ENCODE data around the gene GNPTG.
"Not testable (repeated sequence)": the region's sequence is repeated elsewhere in the genome, so short reads cannot be mapped to it uniquely, and the experiment has no call there.

Gene GNPTG

DNA sequence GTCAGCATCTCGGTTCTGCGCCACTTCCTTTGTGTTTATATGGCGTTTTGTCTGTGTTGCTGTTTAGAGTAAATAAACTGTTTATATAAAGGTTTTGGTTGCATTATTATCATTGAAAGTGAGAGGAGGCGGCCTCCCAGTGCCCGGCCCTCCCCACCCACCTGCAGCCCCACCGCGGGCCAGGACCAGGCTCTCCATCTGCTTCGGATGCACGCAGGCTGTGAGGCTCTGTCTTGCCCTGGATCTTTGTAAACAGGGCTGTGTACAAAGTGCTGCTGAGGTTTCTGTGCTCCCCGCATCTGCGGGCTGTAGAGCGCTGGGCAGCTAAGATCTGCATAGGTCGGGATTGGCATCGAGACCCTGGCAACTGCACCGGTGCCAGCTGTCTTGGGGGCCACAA is 26.5 kb upstream of the GNPTG start:
- TF ChIP-seq CTCF (conservative IDR thresholded peaks at IDR 0.05; ENCODE audit: low read depth, low read length) = no peak
- no peak for DNase-seq (ENCODE audit: low read depth)
- H3K4me3 ChIP-seq (ENCODE audit: low read depth, low read length) = no peak overlapping the region

DNA sequence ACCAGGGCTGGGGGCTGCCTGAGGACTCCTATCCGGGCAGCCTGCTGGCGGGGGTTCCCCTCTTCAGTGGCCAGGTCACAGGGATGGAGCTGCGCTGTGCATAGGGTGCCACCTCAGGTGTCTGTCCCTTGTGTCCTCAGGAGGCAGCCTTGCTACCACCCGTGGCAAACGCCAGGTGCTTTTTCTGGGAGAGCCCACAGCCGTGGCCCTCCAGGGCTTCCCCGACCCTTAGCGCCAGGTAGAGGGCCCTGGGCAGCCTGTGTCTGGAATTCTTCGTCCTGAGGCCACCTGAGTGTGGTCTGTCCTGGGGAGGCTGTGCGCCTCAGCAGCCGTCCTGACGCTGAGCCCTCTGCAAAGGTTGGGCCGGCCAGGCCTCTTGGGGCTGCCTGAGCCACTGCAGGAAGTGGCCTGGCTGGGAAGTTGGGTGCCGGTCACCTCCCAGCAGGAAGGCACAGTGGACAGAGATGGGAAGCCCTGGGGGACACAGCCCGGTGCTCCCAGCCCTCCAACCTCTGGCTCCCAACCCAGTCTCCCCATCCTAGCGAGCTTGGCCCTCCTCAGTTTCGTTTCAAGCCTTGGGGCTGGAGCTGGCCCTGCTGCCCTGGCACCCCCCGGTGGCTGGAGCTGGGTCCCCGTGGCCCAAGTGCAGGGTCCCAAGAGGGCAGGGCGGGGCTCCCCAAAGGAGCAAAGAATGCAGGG is 25.9 kb upstream of the GNPTG start:
- no peak for DNase-seq (ENCODE audit: low read depth)
- TF ChIP-seq CTCF (conservative IDR thresholded peaks at IDR 0.05; ENCODE audit: low read depth, low read length) = no peak
- H3K4me3 ChIP-seq (ENCODE audit: low read depth, low read length) = no peak overlapping the region

GRCh38 chr16:1326391-1326790 is 25.3 kb upstream of the GNPTG start:
- no peak overlapping the region for H3K4me3 ChIP-seq (ENCODE audit: low read depth, low read length)
- no peak for TF ChIP-seq CTCF (conservative IDR thresholded peaks at IDR 0.05; ENCODE audit: low read depth, low read length)
- no peak for DNase-seq (ENCODE audit: low read depth)

DNA sequence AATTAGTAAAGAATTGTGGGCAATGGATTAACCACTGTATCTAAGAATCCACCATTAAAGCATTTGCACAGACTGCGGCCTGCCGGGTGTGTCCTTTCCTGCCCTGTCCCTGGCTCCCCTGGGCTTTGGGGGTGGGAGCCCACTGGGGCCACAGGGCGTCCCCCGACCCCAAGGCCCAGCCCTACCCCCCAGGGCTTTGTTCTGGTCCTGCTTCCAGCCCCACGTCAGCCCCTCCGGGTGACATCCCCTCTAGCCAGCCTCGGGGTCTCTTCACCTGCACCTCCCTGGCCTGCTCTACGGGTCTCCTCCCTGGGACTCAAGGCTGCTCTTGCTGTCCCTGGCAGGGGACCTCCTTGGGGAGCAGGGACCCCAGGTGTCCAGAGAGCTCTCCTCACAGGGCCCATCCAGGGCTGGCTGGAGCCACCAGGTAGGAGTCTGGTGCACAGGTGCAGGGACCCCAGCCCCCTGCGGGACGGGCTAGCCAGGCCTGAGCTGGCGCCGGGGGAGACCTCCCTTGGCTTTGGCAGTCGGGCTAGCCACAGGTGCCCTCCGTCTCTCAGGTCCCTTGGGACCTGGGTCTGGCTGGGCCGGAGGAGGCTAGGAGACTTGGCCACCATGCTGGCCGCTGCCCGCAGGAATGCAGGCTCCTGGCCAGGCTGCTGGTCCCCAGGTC is 24.6 kb upstream of the GNPTG start:
- H3K4me3 ChIP-seq (ENCODE audit: low read depth, low read length) = no peak overlapping the region
- no peak for TF ChIP-seq CTCF (conservative IDR thresholded peaks at IDR 0.05; ENCODE audit: low read depth, low read length)
- DNase-seq (ENCODE audit: low read depth) = no peak

DNA sequence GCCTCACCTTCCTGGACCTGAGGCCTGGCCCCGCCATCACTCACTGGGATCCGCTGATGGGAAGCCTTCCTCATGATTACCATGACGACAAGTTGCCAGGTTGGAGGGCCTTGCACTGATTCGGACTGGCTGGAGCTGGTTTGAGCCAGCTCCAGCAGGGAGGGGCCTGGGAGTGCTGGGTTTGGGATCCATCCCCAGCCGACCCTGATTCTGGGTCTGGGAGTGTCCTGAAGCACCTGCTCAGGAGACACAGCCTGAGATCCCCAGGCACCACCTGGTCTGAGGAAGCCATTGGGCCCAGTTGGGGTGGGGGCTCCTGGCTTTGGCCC is 24.1 kb upstream of the GNPTG start:
- DNase-seq (ENCODE audit: low read depth) = no peak
- no peak for TF ChIP-seq CTCF (conservative IDR thresholded peaks at IDR 0.05; ENCODE audit: low read depth, low read length)
- H3K4me3 ChIP-seq (ENCODE audit: low read depth, low read length) = no peak overlapping the region

GRCh38 chr16:1328136-1328535 is 23.6 kb upstream of the GNPTG start:
- DNase-seq (ENCODE audit: low read depth); H3K4me3 ChIP-seq (ENCODE audit: low read depth, low read length): not testable (repeated sequence)

DNA sequence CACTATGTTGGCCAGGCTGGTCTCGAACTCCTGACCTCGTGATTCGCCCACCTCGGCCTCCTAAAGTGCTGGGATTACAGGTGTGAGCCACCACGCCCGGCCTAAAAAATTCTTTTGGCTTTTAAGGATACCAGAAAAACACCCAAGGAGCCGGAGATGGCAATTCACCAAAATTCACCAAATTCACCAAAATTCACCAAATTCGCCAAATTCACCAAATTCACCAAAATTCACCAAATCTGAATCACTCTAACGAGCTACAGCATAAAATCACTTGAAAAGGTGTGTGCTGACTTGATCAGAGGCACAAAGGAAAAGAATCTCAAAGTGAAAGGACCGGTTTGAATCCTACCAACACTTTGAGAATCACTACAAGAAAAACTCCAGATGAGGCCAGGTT is 22.8 kb upstream of the GNPTG start:
- not testable (repeated sequence) for H3K4me3 ChIP-seq (ENCODE audit: low read depth, low read length); DNase-seq (ENCODE audit: low read depth)

DNA sequence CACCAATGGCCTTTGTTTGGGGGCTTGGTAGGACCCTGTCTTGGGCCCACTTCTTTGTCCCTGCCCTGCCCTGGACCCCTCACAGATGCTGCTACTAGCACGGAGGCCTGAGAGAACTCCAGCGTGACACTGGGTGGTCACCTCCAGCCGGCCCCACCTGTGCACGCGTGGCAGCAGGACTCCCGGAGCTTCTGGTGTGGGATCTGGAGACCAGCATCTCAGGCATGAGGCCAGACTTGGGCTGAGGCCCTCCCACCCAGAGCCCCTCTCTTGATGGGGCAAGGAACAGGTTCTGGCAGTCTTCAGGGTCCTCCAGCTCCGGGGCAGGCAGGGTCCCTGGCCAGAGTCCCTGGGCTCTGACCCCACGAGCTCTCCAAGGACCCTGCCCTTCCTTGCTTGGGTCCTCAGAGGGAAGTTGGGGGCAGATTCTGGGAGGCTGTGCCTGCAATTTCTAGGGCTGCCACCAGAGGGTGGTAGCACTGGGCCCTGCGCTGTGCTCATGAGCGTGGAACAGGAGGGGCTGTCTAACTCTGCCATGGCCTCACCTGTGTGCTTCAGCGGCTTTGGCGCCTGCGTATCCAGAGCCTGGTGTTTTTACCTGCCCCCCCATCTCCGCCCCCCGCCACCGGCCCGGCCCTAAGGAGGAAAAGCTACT is 21.3 kb upstream of the GNPTG start:
- peak; percentile 58 for TF ChIP-seq CTCF (conservative IDR thresholded peaks at IDR 0.05; ENCODE audit: low read depth, low read length)
- DNase-seq (ENCODE audit: low read depth) = no peak

More for the DNA sequence above, 21.3 kb upstream of the GNPTG start:
- no peak overlapping the region for H3K4me3 ChIP-seq (ENCODE audit: low read depth, low read length)

Measured in choroid plexus epithelial cell (primary cell).